HL-60/S4 (cell line): ENCODE results near the gene C6orf136.

ENCODE experiments used
- in situ Hi-C: fragments of 300-500 bp; cut with MboI; formaldehyde crosslinking; loops from 2 replicates; pipeline ENCODE4 v1.14.3; 2022; ENCODE audit warnings: low sequenced_read_pairs

C6orf136 gene

DNA sequence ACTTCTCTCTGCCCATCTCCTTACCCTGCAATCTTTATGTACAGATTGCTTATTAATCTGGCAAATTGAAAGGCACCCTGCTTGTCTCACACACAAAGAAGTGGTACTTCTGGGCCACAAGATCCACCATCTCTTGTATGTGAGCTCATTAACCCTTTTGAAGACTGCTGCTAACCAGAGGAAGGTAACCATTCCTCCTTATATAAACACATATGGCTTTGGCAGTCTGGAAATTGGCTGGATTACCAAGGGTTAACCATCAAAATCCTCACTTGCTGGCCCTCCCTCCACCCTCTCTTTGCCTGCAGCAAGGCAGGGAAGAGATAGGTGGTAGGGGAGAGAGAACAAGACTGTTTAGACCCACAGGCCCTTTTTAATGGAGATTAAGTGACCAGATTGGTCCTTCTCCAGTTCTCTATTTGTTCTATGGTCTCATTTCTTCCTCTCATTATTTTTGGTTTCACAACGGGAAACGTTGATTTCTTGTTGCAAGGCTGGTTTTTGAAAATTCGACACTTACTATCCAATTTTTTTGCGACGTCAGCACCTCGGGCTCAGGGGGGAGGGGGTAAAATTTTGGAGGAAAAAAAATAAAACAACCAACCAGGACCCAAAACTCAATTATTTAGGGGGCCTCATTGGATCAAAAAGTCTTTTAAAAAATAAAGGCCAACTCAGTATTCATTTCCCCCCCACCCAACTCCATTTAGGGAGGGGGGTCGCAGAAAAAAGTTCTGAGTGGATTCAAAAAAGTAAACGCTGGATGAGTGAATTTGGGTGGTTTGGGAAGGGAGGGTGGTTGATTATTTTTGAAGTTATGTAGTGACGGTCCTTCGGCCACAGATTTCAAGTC lies 30.7 kb upstream of the C6orf136 start:
- in situ Hi-C loops: no loop called here

DNA sequence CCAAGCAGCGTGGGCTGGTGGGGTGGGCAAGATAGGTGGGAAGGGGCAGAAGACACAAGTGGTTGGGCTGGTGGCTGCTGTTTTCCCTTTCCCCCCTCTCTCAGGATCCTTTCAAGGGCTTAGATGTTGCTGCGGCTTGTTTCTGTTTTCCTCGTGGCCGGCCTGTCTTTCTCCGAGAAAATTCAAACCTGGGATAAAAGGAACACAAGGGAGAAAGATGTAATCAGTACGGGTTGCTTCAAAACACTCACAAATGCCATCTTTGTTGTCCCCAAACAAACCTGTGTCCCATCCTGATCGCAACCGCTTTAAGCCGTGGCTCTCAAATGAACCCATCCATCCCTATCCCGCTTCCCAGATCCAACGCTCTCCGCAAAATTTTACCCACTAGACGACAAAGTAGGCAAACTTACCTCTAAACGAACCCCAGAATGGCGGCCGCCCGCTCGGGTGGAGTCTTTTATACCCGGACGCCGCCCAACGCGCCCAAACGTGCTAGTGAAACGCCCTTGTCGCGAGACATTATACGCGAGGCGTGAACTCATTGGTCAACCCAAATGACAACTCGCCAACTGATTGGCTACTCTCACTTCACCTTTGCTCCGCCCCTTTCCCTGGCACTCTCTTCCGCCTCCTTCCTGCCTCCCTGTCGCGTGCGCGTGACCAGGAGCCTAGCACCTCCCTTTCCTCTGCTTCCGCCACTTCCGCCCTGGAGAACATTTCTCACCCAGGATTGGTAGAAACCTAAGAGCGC lies 29.9 kb upstream of the C6orf136 start, which contains the start of gene PPP1R10:
TSS of gene PPP1R10 (minus strand) at position 433 of the 754 bp plus-strand sequence. CDS start 7,299 bp downstream, outside the sequence.
- in situ Hi-C loops: no loop called here

DNA sequence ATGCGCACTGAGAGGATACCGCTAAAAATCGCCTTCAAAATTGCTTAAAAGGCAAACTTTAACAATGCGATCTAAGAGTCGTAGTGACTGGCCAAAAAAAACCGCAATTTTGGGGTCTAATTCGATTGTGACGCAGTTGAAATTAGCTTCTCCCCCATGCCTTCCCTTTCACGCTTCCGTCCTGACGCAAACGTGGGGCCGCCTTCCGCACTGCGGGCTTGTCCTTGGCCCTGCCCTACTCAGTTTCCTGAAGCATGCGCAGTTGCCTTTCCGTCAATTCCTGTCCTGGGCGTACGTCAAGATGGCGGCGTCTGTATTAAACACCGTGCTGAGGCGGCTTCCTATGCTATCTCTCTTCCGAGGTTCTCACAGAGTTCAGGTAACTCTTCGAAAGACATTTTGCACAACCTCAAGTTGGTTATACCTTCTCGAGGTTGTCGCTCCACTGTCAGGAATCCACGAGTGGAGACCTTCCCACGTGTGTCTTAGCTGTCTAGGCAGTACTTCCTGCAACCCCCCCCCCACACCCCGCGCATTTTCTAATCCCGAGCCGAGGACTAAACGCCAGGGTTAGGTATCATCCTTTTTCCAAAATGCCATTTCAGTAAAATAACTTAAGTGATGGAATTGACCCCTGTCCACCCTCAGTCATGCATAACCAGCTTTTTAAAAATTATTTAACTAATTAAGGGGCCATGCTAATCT lies 29.2 kb upstream of the C6orf136 start, which contains the start of gene MRPS18B:
TSS of gene MRPS18B (plus strand) at position 276 of the 705 bp plus-strand sequence. CDS start at position 302, 26 bp downstream.
- in situ Hi-C loops: no loop called here

DNA sequence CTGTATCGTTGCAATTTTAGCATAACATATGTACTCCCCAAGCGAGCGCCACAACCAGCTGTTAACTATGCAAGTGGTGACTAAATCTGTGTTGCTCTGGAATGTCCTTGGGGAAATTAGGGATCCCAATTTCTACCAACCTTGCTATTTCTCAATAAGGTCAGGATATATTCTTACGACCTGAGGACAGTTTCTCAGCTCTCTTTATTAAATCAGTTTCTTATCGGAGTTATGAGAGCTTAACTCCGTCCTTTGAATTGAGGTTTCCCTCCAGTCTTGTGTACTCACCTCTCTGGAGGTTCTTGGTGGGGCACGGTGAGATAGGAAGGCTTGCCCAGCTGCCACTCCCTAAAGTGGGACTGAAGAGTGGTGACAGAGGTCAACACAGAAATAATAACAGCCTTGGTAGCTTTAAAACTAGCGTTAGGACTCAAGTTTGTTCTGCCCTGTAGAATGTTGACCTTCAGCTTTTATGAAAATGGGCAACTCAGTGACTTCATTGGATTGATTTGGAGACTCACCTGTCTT lies 28.6 kb upstream of the C6orf136 start:
- in situ Hi-C loops: no loop called here

DNA sequence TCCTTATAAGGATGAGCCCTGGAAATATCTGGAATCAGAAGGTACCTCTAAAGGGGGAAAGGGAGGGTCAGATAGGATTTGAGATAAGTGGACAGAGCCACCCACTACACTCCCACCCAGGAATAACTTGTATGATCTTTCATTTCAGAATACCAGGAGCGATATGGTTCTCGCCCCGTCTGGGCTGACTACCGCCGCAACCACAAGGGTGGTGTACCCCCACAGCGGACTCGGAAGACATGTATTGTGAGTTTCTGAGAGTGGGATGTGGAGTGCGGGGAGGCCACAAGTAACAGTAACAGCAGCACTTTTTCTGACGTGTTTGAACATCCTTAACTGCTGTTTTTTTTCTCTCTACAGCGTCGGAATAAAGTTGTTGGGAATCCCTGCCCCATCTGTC lies 27.4 kb upstream of the C6orf136 start:
- in situ Hi-C loops: no loop called here

DNA sequence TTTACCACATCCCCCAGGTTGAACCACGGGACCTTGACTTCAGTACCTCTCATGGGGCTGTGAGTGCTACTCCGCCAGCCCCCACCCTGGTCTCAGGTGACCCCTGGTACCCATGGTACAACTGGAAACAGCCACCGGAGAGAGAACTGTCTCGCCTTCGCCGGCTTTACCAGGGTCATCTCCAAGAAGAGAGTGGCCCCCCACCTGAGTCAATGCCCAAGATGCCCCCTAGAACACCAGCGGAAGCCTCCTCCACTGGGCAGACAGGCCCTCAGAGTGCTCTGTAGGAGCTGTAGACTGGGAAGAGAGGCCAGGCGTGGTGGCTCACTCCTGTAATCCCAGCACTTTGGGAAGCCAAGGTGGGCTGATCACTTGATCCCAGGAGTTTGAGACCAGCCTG lies 21.4 kb upstream of the C6orf136 start:
- in situ Hi-C loops: no loop called here

DNA sequence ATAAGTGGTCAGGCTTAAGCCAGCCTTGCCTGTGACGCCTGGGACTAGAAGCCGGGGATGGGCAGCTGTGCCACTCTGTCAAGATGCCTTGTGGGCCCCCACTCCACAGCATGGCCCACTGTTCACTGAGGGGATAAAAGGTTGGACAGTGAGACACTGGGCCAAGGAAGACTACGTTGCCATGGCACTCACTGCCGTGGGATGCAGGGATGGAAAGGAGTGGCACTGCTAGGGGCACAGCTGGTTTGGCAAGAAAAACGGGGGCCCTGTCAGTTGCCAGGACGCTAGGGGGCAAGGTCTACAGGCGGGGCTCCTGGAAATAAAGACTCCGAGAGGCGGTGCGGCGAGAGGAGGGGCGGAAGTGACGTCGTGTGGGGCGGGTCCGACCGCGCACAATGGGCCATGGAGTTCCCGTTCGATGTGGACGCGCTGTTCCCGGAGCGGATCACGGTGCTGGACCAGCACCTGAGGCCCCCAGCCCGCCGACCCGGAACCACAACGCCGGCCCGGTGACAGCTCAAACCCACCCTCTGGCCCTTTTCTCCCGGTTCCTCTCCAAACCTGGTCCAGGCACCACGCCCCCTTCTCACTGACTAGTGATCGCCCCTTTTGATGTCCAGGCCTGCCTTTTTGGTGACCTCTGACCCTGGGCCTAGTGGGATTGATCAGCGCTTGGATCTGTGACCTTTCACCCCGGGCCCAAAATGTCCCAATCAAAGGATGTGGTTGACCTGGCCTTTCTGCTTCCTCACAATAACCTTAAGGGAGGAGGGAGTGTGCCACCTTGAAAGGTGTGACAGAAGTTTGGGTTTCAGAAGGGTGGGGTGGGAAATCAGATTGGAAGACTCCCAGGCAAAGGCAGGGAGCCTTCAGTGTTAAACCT lies 20.2 kb upstream of the C6orf136 start, which contains the start of gene ATAT1:
TSS of gene ATAT1 (plus strand) at position 391 of the 883 bp plus-strand sequence.
- in situ Hi-C loops: no loop called here

DNA sequence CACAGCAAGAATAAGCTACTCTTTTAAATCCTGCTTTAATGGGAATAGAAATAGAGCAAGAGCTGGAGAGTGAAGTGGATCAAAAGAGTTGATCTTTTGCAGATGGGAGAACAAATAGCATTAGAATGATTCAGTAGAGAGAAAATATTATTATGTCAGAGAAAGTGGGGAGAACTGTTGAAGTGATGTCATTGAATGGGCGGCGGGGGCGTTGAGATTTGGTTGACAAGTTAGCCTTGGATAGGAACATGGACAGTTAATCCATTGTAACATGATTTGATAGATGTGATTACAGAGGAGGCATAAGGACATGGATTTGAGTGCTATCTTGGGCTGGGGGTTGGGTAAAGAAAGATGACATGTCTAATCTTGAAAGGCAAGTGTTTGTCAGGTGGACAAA lies 11.1 kb upstream of the C6orf136 start:
- in situ Hi-C loops: no loop called here

DNA sequence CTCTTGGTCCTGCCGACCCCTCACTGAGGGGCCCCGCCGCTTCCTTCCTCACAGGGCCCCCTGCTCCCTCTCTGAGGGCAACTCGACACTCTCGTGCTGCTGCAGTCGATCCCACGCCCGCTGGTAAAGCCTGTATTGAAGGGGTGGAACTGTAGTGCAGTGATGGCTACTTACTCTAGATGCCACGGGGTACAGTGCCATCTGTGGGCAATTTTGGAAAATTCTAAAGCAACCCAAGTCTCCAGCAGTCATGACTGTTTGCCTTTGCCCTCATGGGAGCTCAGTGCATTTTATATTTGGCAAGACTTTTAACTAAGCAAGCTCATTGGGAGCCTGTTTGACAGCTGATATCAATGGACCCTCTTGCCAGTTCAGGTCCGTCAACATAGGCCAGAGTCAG lies 6.5 kb upstream of the C6orf136 start:
- in situ Hi-C loops: no loop called here

DNA sequence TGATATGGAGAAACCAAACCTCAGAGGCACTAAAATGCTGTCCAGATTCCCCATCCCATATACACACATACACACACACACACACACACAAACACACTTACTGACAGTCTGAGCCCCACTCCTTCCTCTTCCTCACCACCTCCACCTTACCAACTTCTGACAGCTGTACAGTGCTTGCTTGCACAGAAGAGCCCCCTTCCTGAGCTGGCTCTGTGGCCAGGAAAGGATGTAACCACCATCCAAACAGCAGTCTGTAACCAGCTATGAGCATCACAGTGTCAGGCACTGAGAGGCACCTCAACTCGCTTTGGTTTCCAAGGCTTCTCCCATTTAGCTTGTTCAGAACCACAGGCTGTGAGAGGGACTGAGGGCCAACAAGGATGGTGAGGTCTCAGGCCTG lies 5.9 kb upstream of the C6orf136 start:
- in situ Hi-C loops: no loop called here

DNA sequence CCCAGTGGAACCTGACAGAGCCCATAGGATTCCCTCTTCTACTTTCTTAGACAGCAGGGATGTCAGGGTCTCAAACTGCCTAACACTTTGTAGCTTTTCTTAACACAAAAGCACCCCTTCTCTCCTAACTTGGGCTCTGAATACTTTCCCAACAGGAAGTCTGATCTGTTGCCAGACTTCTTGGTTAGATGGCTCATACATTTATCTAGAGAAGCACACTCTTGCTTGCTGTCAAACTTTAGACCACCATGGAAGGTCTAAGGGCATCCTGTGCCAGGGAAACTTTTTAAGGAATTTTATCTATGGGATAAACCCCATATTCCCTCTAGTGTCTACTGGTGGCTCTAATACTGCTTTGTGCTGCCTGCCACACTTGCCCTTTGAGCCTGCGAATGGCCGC lies 3.3 kb upstream of the C6orf136 start:
- in situ Hi-C loops: no loop called here

DNA sequence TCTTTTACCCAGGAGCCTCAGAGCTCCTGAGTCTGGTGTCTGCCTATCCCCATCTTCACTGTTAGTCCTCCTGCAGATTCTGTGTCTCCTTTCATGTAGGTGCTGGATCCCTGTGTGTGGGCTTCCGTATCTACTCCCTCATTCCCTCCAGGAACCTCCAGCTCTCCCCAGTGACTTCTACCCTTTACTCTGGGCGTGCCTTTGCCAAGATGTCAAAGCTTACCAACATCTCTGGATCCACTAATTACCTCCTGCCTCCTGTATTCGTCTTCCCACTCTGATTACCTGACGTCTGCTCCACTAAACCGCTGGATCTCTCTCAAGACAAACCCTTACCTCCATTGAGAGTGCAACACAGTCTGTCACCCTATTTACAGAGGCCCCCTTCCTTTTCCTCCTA lies 2.2 kb upstream of the C6orf136 start:
- in situ Hi-C loops: no loop called here

DNA sequence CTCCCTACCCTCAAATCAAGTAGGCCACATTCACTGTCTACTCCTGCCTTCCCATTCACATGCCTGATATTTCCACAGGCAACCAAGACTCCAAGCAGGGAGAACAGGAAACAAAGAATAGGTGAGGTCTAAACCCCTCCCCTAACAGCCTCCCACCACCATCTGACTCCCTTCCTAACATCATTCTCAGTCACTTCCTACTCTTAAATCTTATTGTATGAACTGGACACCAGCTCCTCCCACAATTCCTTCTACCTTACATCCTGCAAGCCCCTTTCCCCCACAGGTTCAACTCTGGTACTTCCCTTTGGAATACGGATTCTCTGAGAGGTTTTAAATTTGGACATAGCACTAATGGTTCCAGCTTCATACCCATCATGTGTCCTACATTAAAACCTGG lies 944 bp upstream of the C6orf136 start:
- in situ Hi-C loops: no loop called here

DNA sequence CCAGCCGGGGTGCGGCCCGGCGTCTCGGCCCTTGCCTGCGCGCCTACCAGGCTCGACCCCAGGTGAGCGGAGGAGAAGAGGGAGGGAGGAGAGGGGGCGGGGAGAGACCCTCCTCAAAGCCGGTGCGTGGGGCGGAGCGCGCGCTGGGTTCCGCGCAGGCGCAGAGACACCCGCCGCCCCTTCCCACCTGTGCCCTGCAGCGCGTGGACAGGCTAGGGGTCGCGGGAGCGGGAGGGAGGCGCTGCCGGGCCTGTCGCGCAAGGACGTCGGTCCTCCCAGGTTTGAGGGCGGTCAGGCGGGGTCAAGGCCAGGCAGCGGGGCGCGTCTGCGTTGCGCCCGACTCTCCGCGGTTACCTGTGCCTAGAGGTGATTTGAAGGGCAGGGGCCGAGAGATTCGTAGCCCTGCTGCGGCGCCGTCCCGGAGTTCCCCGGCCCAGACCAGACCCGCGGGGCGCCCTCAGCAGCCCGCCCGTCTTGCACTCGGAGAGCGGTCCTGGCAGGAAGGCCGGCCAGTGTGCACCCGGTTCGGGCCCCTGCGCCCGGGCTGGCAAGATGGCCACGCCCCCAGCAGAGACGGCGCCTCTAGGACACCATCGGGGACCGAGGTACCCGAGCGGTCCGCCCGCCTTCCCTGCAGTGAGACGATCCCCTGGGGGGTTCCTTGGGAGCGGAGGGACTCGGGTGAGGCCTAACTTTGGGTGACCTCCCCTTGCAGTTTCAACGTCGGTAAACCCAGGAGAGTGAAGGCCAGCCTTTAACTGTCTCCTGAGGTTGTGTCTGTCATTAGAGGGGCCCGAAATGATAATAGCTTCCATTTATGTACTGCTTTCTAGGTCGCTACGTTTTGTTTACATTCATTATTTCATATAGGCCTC lies 546 bp downstream of the C6orf136 start:
- in situ Hi-C loops: no loop called here

DNA sequence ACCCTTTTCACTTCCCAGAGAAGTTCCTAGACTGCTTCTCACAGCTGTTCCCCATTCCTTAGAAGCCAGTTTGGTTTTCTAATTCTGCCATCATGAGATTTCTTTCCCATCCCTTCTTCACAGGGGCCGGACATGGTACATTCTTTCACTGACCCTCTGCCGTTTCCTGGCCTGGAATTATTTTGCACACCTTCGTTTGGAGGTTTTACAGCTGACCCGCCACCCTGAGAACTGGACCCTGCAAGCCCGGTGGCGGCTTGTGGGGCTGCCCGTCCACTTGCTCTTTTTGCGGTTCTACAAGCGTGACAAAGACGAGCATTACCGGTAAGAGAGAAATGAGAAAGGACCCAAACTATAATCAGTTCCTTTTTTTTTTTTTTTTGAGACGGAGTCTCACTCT lies 4.2 kb downstream of the C6orf136 start:
- in situ Hi-C loops: no loop called here

DNA sequence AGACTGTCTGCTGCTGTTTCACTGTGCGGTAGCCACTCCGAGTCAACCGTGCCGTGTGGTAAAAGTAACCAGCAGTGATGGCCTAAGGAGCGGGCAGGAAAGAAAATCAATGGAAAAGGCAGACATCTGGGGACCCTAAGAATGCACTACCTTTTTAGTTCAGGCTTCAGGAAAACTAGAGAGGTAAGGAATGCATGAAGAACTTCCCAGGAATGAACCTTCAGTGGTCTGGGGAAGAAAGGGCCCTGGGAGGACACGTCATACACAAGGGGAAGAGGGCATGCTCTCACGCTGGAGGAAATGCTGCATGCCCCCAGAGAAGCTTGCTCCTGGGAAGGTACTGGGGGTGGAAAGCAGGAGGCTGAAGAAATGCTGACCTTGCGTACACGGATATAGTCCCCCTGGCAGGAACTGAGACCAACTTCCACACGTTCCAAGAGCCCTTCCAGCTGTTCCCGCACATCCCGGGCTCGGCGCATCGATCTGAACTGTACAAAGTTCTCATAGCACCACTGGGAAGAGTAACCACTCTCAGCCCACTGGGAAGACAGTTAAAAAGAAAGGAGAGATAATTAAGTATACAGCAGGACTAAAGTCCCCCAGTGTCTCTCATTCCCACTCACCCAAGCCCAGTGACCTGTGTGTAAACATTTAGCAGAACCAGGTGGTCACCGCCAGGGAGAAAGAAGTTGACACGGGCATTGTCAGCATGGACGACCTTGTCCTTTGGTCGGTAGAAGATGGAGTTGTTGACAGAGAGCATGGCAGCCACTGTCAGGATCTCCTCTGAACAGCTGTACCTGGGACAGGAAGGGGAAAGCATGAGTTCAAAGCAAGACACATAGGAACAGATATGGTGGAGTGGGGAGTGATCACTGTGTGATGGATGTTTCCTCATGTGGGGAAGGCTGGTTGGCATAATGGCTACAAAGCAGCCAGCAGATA lies 8.1 kb downstream of the C6orf136 start:
- in situ Hi-C loops: no loop called here

DNA sequence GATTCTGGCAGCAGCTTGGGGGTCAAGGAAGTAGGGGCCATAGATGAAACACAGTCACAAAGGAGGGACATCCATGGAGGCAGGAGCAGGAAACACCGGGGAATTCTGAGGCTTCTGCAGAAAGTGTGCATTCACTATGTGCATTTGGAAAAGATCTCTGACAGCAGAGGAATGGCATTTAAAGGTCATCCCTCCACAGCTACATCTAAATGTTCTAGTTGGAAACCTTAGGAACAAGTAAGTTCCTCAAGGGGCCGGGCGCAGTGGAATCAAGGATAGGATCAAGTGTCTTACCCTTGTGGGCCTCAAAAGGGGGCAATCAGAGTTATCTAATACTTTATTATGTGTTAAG lies 8.8 kb downstream of the C6orf136 start:
- in situ Hi-C loops: no loop called here

DNA sequence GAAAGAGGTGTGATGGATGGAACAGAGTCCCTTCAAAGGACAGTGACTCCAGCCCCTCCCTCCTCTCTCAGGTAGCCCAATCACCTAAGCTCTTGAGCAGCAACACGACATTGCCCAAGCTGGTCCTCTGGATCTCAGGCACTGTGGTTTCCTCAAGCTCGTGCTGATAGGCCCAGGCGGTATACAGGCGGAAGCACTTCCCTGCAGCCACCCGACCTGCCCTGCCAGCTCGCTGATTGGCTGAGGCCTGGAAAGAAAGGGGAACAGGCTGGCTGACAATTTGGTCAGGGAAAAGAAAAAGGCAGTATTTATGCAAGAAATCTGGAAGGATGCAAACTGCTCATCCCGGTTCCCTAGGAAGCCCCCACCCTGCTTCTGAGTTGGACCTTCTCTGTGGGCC lies 9.6 kb downstream of the C6orf136 start:
- in situ Hi-C loops: no loop called here
